ENCODE data around the gene AKR1B1.

AKR1B1 gene

GRCh38 chr7:134443396-134444070, 15.4 kb downstream of the AKR1B1 start:
- no peak for DNase-seq

- DNase-seq = no peak
Observed at GRCh38 chr7:134442441-134443220, 16.3 kb downstream of the AKR1B1 start.

GRCh38 chr7:134441264-134441663, 17.6 kb downstream of the AKR1B1 start:
- DNase-seq = no peak

GRCh38 chr7:134440476-134440875, 18.4 kb downstream of the AKR1B1 start:
- no peak for DNase-seq

- no peak for DNase-seq
Observed at GRCh38 chr7:134440067-134440466, 18.8 kb downstream of the AKR1B1 start.

- no peak for DNase-seq
Observed at GRCh38 chr7:134438946-134439345, 20.0 kb downstream of the AKR1B1 start.

- DNase-seq = no peak
Observed at GRCh38 chr7:134435161-134435920, 23.6 kb downstream of the AKR1B1 start.

- no peak for DNase-seq
Observed at GRCh38 chr7:134434701-134435100, 24.2 kb downstream of the AKR1B1 start.

GRCh38 chr7:134433430-134433829, 25.5 kb downstream of the AKR1B1 start:
- no peak for DNase-seq

GRCh38 chr7:134432296-134433152, 26.4 kb downstream of the AKR1B1 start:
- peak; percentile 85 for DNase-seq

- no peak for DNase-seq
Observed at GRCh38 chr7:134431815-134432214, 27.1 kb downstream of the AKR1B1 start.

GRCh38 chr7:134429481-134429880, 29.4 kb downstream of the AKR1B1 start:
- DNase-seq = no peak

- DNase-seq = no peak
Observed at GRCh38 chr7:134428942-134429341, 30.0 kb downstream of the AKR1B1 start.

GRCh38 chr7:134427896-134428295, 31.0 kb downstream of the AKR1B1 start:
- no peak for DNase-seq

- DNase-seq = no peak
Observed at GRCh38 chr7:134425777-134426176, 33.1 kb downstream of the AKR1B1 start.

- DNase-seq = no peak
Observed at GRCh38 chr7:134422638-134423037, 36.3 kb downstream of the AKR1B1 start.

- no peak for DNase-seq
Observed at GRCh38 chr7:134422008-134422407, 36.9 kb downstream of the AKR1B1 start.

- peak; percentile 43 for DNase-seq
Observed at GRCh38 chr7:134420424-134421125, 38.3 kb downstream of the AKR1B1 start.

- no peak for DNase-seq
Observed at GRCh38 chr7:134419875-134420274, 39.0 kb downstream of the AKR1B1 start.

GRCh38 chr7:134419085-134419484, 39.8 kb downstream of the AKR1B1 start:
- no peak for DNase-seq

GRCh38 chr7:134415700-134416099, 43.2 kb downstream of the AKR1B1 start:
- DNase-seq = no peak

GRCh38 chr7:134414109-134414508, 44.8 kb downstream of the AKR1B1 start:
- DNase-seq = no peak
